Sigmoid colon (tissue), 7 donors: ENCODE measurements around the gene GDPD3. TPM values are rescaled to one million over a fixed set of nuclear protein-coding genes. Genes with fewer than 3 reads are reported as not detected.

Experiments used
- DNase-seq: peaks from one replicate; pipeline ENCODE4 v3.0.0-alpha.2; 2019
- H3K27ac ChIP-seq, 4 donors: fragments of 200-600 bp; sonication (generic); one replicate each; pipeline ENCODE4 v1.5.1; 2016 to 2019; ENCODE audit warnings: mild to moderate bottlenecking in 1 of 4
- H3K27me3 ChIP-seq, 3 donors: fragments of 200-600 bp; sonication (generic); one replicate each; pipeline ENCODE4 v1.5.1; 2019; ENCODE audit warnings: mild to moderate bottlenecking in 1 of 3
- H3K36me3 ChIP-seq, 4 donors: fragments of 200-600 bp; sonication (generic); one replicate each; pipeline ENCODE4 v1.5.1; 2016 to 2019
- H3K4me1 ChIP-seq, 4 donors: fragments of 200-600 bp; sonication (generic); one replicate each; pipeline ENCODE4 v1.5.1; 2017 to 2019
- H3K4me3 ChIP-seq, 4 donors: fragments of 200-600 bp; sonication (generic); one replicate each; pipeline ENCODE4 v1.5.1; 2017 to 2019; ENCODE audit warnings: mild to moderate bottlenecking in 2 of 4, moderate library complexity in 1 of 4
- H3K9me3 ChIP-seq, 4 donors: fragments of 200-600 bp in 3 of 4; sonication (generic) in 3 of 4; one replicate each; pipeline versions ENCODE4 v1.5.1 to v1.6.1; 2013 to 2019
- EP300 ChIP-seq, 4 donors: sonication (generic); formaldehyde crosslinking; IDR thresholded peaks; one replicate each; pipeline ENCODE4 v1.6.1; 2017; ENCODE audit warnings: antibody characterized with exemption in 4 of 4
- POLR2A ChIP-seq, 2 donors: fragments of 450-650 bp; IDR thresholded peaks; one replicate each; pipeline ENCODE4 v1.6.1; 2016; ENCODE audit warnings: antibody characterized with exemption in 2 of 2, mild to moderate bottlenecking in 2 of 2, moderate library complexity in 2 of 2
- POLR2AphosphoS5 ChIP-seq, 4 donors: sonication (generic); formaldehyde crosslinking; IDR thresholded peaks; one replicate each; pipeline ENCODE4 v1.6.1; 2017; ENCODE audit warnings: antibody characterized with exemption in 4 of 4
- WGBS, 2 donors: extraction: QIAGEN DNeasy Blood & Tissue Kit; methylation state at CpG; one replicate each; pipeline ENCODE4 v1.1.7; 2013; 5-methylcytosine and 5-hydroxymethylcytosine counted together
- intact Hi-C: fragments of 100-400 bp; cut with DNase I; formaldehyde crosslinking; loops from one replicate; pipeline ENCODE4 v1.15.1; 2023
- polyA plus RNA-seq, 3 donors: library from polyadenylated mRNA; stranded (reverse); fragments of 200-250 nt; gene quantifications; one replicate each; pipeline ENCODE4 v1.2.3, GENCODE V29; 2013
- total RNA-seq, 4 donors: library from RNA; depleted of rRNA; stranded (reverse); fragments of >200 nt; gene quantifications; one replicate each; pipeline ENCODE4 v1.1.0, GENCODE V29; 2016
- TF ChIP-seq, protein P1 (sequence below), 4 experiments: fragments of 450-650 bp in 3 of 4; fragments of 200-600 bp in 1 of 4; IDR thresholded peaks; one replicate each; pipeline ENCODE4 v1.5.1; 2016 to 2019; ENCODE audit warnings: antibody characterized with exemption in 4 of 4, mild to moderate bottlenecking in 3 of 4, moderate library complexity in 2 of 4
- donor health status: healthy with polysubstance abuse.
- donor health status: Bipolar disorder and iron deficiency.
- donor health status: healthy.

The GDPD3 gene
- total and polyA plus RNA-seq, 7 donors: 0.54 to 68.8 (median 8.0) TPM

DNA sequence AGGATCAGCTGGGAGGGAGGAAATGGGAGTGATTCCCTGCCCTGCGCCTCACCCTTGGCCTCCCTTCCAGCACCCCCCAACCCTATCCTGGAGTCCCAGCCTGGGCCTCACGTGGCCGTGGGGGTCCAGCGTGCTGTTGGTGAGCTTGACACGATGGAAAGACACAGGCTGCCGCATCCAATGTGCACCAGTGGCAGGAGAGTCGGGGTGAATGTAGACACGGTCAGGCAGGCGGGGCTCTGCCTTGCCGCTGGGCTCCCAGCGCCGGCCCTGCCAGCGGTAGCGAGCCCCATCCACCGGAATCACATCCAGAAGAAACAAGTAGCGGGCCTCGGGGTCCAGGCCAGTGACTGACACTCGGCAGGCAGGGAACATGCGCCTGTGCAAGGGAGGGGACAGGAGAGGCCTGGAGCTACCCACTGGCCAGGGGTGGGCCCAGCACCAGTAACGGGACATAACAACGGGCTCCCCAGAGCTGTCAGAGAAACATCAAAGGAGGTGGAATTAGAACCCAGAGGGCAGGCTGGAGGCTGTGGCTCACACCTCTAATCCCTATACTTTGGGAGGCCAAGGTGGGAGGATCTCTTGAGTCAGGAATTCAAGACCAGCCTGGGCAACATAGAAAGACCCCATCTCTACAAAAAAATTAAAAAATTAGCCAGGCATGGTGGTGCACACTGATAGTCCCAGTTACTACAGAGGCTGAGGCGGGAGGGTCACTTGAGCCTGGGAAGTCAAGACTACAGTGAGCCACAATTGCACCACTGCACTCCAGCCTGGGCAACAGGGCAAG, 24.3 kb downstream of the GDPD3 start:
- intact Hi-C loops: no loop called here
- Histone ChIP-seq H3K27me3 (no peaks in the 10 kb centered on the region), H3K4me3 (no peak overlapping the region), H3K9me3 (no peaks in the 10 kb centered on the region), H3K36me3 (peaks cover 6 to 30% (median 13%) of the 10 kb centered on the region in 4 donors), H3K27ac (no peak overlapping the region), H3K4me1 (peaks cover 0 to 31% (median 30%) of the 10 kb centered on the region in 4 donors)
- no peak for DNase-seq
- WGBS, 2 donors: 88 to 90% methylated on average over 22 of the region's 22 CpGs
- TF ChIP-seq EP300 (IDR thresholded peaks at IDR 0.05): no peak
- TF ChIP-seq, protein P1, sequence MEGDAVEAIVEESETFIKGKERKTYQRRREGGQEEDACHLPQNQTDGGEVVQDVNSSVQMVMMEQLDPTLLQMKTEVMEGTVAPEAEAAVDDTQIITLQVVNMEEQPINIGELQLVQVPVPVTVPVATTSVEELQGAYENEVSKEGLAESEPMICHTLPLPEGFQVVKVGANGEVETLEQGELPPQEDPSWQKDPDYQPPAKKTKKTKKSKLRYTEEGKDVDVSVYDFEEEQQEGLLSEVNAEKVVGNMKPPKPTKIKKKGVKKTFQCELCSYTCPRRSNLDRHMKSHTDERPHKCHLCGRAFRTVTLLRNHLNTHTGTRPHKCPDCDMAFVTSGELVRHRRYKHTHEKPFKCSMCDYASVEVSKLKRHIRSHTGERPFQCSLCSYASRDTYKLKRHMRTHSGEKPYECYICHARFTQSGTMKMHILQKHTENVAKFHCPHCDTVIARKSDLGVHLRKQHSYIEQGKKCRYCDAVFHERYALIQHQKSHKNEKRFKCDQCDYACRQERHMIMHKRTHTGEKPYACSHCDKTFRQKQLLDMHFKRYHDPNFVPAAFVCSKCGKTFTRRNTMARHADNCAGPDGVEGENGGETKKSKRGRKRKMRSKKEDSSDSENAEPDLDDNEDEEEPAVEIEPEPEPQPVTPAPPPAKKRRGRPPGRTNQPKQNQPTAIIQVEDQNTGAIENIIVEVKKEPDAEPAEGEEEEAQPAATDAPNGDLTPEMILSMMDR (IDR thresholded peaks at IDR 0.05): no peak
- no peak for TF ChIP-seq POLR2AphosphoS5 (IDR thresholded peaks at IDR 0.05)
- TF ChIP-seq POLR2A (IDR thresholded peaks at IDR 0.05): no peak

DNA sequence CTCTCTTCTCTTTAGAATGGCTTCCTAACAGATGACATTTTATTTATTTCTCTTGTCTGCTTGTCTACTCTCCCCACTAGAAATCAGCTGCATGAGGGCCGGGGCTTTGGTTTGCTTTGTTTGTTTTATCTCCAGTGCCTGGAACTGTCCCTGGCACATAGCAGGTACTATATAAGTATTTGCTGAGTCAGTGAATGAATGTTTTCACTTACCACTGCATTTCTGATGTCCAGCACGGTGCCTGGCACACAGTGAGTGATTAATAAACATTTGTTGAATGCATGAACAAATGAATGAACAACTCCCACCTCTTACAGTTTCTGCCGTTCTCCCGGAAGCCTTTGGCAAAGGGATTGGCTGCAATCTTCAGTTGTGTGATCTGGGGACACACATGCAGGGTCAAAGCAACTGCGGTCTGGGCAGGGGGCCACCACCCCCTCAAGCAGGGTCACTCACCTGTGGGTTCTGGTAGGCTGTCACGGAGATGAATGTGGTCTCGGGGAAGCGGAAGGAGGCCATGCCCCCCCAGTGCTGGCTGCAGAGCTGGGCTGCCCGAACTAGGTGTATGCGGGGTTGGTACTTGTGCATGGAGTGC, 25.0 kb downstream of the GDPD3 start:
- Histone ChIP-seq H3K4me1 (peaks cover 0 to 25% (median 24%) of the 10 kb centered on the region in 4 donors), H3K4me3 (no peak overlapping the region), H3K27ac (no peak overlapping the region), H3K27me3 (no peaks in the 10 kb centered on the region), H3K9me3 (no peaks in the 10 kb centered on the region), H3K36me3 (peaks cover 11 to 30% (median 16%) of the 10 kb centered on the region in 4 donors)
- intact Hi-C loops: no loop called here
- TF ChIP-seq, protein P1 (IDR thresholded peaks at IDR 0.05): no peak
- TF ChIP-seq POLR2A (IDR thresholded peaks at IDR 0.05) (no peak), POLR2AphosphoS5 (IDR thresholded peaks at IDR 0.05) (no peak), EP300 (IDR thresholded peaks at IDR 0.05) (no peak)
- DNase-seq: no peak
- 74 to 85% methylated on average over 10 of the region's 10 CpGs for WGBS, 2 donors

DNA sequence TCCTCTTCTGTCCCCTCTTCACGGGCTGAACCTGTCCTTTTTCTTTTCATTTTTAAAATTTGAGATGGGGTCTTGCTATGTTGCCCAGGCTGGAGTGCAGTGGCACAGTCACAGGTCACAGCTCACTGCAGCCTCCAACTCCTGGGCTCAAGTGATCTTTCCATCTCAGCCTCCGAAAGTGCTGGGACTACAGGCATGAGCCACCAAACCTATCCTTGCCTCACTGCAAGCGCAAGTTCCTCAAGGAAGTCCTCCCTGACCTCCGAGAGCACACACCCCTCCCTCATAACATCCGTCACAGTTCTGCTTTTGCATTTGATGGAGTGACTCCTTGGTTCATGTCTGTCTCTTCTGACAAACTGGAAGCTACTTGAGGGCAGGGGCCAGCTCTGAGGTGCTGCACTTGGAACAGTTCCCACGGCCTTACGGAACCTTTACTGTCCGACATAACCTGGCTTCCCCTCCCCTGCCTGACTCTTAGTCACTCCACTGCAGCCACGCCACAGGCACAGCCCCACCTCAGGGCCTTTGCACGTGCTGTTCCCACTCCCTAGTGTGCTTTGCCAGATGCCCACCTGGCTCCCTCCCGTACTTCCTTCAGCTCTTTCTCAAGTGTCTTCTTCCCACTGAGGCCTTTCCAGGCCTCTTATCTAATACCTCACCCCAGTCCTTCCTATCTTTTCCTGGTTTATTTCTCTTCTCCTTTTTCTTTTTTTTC, 26.0 kb downstream of the GDPD3 start:
- Histone ChIP-seq H3K4me1 (peaks cover 0 to 15% (median 14%) of the 10 kb centered on the region in 4 donors), H3K4me3 (no peak overlapping the region), H3K27me3 (no peaks in the 10 kb centered on the region), H3K9me3 (no peaks in the 10 kb centered on the region), H3K36me3 (peaks cover 21 to 35% (median 26%) of the 10 kb centered on the region in 4 donors), H3K27ac (no peak overlapping the region)
- TF ChIP-seq, protein P1 (IDR thresholded peaks at IDR 0.05): no peak
- no peak for TF ChIP-seq POLR2A (IDR thresholded peaks at IDR 0.05)
- TF ChIP-seq POLR2AphosphoS5 (IDR thresholded peaks at IDR 0.05): no peak
- TF ChIP-seq EP300 (IDR thresholded peaks at IDR 0.05): no peak
- DNase-seq: no peak
- intact Hi-C loops: no loop called here
- WGBS, 2 donors: 89% methylated on average over 11 of the region's 11 CpGs

DNA sequence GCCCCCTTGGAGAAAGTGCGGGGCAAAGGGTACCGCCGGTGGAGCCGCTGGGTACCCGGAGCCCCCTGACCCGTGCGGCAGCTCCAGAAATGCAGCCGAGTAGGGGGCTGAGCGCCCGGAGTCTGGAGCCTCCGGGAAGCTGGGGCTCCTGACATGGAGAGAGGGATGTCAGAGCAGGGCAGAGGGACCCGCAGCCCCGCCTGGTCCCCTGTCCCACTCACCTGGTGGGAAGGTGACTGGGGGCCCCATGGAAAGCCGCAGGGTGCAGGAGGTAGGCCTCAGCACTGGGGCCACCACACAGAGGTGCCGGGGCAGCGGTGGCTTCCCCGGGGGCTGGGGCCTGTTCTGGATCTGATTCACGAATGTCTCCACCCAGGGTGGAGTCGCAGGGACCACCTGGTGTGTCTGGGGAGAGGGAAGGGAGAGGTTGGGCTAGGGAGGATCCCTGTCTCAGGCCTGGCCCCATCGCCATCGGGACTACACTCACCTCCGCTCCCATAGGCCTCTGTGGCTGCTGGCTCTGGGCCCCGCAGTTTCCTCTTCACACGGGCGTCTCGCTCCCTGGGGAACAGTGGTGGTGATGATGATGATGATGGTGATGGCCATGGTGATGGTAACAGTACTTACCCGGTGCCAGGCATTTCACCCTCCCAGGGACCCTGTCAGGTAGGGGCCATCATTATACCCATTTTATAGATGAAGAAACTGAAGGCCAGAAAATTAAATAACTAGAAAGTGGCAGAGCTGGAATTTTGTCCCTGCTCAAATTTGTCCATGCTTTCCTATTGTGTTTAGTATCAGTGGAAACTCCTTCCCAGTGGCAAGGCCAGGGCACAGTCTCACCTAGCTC, 26.8 kb downstream of the GDPD3 start:
- intact Hi-C loops: no loop called here
- H3K27me3 ChIP-seq: no peaks in the 10 kb centered on the region
- DNase-seq: no peak
- no peak overlapping the region for H3K27ac ChIP-seq
- WGBS, 2 donors: 86 to 89% methylated on average over 27 of the region's 27 CpGs
- no peak overlapping the region for H3K4me3 ChIP-seq
- peaks cover 0 to 10% (median 9%) of the 10 kb centered on the region in 4 donors for H3K4me1 ChIP-seq
- H3K36me3 ChIP-seq: peaks cover 21 to 43% (median 31%) of the 10 kb centered on the region in 4 donors
- no peaks in the 10 kb centered on the region for H3K9me3 ChIP-seq
- TF ChIP-seq, protein P1 (IDR thresholded peaks at IDR 0.05): no peak
- TF ChIP-seq POLR2A (IDR thresholded peaks at IDR 0.05): no peak
